Measurements from ENCODE around the gene GRM7.

- no peak for TF ChIP-seq EZH2phosphoT487 (IDR thresholded peaks at IDR 0.05; ENCODE audit: borderline replicate concordance, low read length)
- TF ChIP-seq CTCF (conservative IDR thresholded peaks at IDR 0.05; ENCODE audit: low read depth, low read length): no peak
- TF ChIP-seq EZH2 (IDR thresholded peaks at IDR 0.05; ENCODE audit: low read length, unreplicated experiment): no peak
These were observed 393.3 kb downstream of the GRM7 start for GRCh38 chr3:7254251-7254650.

Data from PC-3 (cell line).